ENCODE measurements around the gene GCSH. TPM values are rescaled to one million over a fixed set of nuclear protein-coding genes. Genes with fewer than 3 reads are reported as not detected.

The GCSH gene
- total RNA-seq, 4 donors from 2014 or later = 2.7 to 23.1 (median 5.0) TPM

DNA sequence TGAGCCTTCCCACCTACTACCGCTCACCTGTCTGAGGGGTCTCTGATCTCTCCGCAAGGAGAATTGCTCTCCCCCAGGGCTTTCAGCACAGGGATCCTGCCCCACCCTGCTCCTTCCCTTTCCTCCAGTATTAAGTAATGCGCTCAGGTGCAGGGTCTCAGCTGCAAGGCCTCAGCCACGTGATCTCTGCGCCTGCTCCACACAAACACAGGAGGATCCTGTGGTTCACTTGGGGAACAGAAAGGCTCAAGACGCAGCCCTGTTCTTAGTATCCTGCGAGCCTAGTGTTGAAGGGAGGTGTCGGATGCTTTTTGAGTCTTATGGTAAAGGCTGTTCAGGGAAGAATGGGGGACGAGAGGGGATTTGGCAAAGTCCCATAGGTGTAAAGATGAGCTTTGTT is 41.6 kb upstream of the GCSH start:
- no peak for DNase-seq
- no peaks in the 10 kb centered on the region for H3K36me3 ChIP-seq
- H3K9me3 ChIP-seq = no peaks in the 10 kb centered on the region
- H3K4me1 ChIP-seq = no peaks in the 10 kb centered on the region
- no peak overlapping the region for H3K27ac ChIP-seq
- no peak for TF ChIP-seq POLR2A (IDR thresholded peaks at IDR 0.05)
- TF ChIP-seq, protein P1, sequence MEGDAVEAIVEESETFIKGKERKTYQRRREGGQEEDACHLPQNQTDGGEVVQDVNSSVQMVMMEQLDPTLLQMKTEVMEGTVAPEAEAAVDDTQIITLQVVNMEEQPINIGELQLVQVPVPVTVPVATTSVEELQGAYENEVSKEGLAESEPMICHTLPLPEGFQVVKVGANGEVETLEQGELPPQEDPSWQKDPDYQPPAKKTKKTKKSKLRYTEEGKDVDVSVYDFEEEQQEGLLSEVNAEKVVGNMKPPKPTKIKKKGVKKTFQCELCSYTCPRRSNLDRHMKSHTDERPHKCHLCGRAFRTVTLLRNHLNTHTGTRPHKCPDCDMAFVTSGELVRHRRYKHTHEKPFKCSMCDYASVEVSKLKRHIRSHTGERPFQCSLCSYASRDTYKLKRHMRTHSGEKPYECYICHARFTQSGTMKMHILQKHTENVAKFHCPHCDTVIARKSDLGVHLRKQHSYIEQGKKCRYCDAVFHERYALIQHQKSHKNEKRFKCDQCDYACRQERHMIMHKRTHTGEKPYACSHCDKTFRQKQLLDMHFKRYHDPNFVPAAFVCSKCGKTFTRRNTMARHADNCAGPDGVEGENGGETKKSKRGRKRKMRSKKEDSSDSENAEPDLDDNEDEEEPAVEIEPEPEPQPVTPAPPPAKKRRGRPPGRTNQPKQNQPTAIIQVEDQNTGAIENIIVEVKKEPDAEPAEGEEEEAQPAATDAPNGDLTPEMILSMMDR (IDR thresholded peaks at IDR 0.05) = no peak
- H3K4me3 ChIP-seq = no peak overlapping the region
- H3K27me3 ChIP-seq = no peaks in the 10 kb centered on the region

DNA sequence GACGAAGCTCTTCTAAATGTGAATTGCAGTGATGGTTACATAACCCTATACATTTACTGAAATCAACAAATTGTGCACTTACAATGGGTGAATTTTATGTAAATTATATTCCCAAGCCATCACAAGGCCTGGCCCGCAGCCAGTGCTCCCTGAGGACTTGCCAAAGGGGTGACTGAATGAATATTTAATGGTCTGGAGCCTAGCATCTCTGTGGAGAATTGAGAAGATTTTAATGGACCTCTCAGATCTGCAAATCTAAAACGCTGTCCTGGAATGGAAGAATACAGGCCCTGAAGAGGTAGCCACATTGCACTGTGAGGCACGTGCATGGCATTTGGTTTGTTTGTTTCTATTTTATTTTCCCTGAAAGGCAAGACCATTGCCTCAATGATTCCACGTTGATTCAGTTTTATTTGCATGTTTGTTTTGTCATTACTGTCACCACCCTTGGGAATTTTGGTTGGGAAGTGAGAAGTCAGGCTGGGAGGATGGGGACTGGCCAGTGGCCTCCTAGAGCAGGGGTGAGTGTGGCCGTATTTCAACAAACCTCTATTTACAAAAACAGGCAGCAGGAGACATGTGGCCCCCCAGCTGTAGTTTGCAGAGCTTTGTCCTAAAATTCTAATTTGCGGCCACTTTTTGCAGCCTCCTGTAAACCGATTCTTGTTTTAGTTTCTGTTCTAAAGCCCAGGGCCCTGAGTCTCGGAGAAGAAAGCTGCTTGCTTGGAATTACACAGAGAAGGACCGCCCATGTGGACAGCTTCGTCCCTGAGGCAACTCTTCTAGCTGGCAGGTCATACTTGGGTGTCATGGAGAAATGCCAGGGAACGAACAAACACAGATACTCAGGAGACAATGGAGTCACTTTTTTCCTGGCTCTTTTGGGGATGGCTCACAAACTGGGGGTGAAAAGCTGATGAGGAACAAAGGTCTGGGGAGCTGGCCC is 40.5 kb upstream of the GCSH start:
- no peaks in the 10 kb centered on the region for H3K9me3 ChIP-seq
- H3K27ac ChIP-seq = peak overlapping the region in 1 of 4 donors; percentile 31
- H3K36me3 ChIP-seq = no peaks in the 10 kb centered on the region
- no peaks in the 10 kb centered on the region for H3K4me1 ChIP-seq
- H3K4me3 ChIP-seq = no peak overlapping the region
- no peaks in the 10 kb centered on the region for H3K27me3 ChIP-seq
- DNase-seq = no peak
- TF ChIP-seq, protein P1 (IDR thresholded peaks at IDR 0.05) = no peak
- no peak for TF ChIP-seq POLR2A (IDR thresholded peaks at IDR 0.05)

DNA sequence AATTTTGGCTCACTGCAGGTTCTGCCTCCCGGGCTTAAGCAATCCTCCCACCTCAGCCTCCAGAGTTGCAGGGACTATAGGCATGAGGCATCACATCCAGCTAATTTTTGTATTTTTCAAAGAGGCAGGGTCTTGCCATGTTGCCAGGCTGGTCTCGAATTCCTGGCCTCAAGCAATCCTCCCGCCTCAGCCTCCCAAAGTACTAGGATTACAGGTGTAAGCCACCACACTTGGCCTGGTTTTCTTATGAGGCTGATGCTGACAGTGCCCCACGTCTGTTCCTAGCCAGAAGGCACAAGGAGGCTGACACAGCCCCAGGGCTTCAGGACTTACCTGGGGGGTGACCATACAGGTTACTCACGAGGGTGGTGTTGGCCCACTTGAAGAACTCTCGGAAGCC is 33.9 kb upstream of the GCSH start:
- no peak for DNase-seq
- H3K4me3 ChIP-seq = no peak overlapping the region

DNA sequence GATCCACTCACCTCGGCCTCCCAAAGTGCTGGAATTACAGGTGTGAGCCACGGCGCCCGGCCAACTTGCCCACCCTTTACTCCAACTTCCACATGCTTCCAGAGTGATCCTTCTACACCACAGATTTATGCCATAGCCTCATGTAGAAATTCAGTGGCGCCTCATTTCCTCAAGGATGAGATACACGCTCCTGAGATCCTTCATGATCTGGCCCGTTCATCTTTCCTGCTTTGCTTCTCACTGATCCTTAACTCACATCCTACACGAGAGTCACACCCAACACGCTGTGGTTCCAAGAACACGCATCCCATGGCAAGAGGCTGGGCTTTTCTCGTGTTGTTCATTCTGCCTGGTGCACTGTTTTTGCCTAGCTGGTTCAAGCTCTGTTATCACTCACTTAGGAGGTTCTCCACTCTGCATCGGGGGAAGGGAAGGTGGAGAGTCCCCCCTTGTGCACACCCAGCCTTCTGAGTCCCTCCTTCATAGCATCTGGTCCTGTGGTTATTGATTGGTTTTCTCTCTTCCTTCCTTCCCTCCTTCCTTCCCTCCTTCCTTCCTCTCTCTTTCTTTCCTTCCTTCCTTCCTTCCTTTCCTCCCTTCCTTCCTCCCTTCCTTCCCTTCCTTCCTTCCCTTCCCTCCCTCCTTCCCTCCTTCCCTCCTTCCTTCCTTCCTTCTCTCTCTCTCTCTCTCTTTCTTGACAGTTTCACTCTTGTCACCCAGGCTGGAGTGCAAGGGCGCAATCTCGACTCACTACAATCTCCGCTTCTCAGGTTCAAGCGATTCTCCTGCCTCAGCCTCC is 32.7 kb upstream of the GCSH start:
- no peaks in the 10 kb centered on the region for H3K9me3 ChIP-seq
- H3K36me3 ChIP-seq = no peaks in the 10 kb centered on the region
- no peaks in the 10 kb centered on the region for H3K27me3 ChIP-seq
- no peak overlapping the region for H3K4me3 ChIP-seq
- no peak overlapping the region for H3K27ac ChIP-seq
- H3K4me1 ChIP-seq = no peaks in the 10 kb centered on the region
- TF ChIP-seq, protein P1 (IDR thresholded peaks at IDR 0.05) = no peak
- no peak for TF ChIP-seq POLR2A (IDR thresholded peaks at IDR 0.05)
- no peak for DNase-seq

More for the DNA sequence above, 33.9 kb upstream of the GCSH start:
- no peak overlapping the region for H3K27ac ChIP-seq
- H3K4me1 ChIP-seq = no peaks in the 10 kb centered on the region
- no peaks in the 10 kb centered on the region for H3K36me3 ChIP-seq
- TF ChIP-seq POLR2A (IDR thresholded peaks at IDR 0.05) = no peak
- TF ChIP-seq, protein P1 (IDR thresholded peaks at IDR 0.05) = no peak
- H3K9me3 ChIP-seq = no peaks in the 10 kb centered on the region
- no peaks in the 10 kb centered on the region for H3K27me3 ChIP-seq

DNA sequence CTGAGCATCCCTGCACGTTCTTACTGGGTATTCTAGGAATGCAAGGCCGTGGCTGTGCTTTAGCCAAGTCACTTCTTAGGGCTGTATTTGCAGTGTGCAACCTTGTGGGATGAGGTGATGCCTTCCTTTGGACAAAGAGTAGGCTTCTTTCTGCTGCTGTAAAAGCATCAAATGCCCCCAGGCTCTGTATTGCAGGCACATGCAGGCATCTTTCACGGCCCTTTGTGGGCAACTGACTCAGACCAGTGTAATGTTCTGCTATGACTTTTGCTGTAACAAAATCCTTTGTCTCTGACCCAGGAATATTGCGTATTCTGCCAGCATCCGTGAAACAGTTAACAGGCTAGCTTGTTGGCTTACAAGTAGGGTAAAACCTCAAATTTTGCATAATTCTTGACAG is 30.9 kb upstream of the GCSH start:
- no peak overlapping the region for H3K4me3 ChIP-seq
- H3K9me3 ChIP-seq = no peaks in the 10 kb centered on the region
- no peak for TF ChIP-seq POLR2A (IDR thresholded peaks at IDR 0.05)
- TF ChIP-seq, protein P1 (IDR thresholded peaks at IDR 0.05) = no peak
- DNase-seq = no peak
- no peaks in the 10 kb centered on the region for H3K36me3 ChIP-seq
- no peaks in the 10 kb centered on the region for H3K27me3 ChIP-seq
- no peak overlapping the region for H3K27ac ChIP-seq
- H3K4me1 ChIP-seq = no peaks in the 10 kb centered on the region

All from Peyer's patch (tissue), 4 donors.